WTC11 (cell line): Measurements from ENCODE around the gene ANKRD13A. TPM values are rescaled to one million over a fixed set of nuclear protein-coding genes. Genes with fewer than 3 reads are reported as not detected.
A peak's percentile ranks its signal among the peaks of the same experiment; 100 is the strongest.

ENCODE experiments used
- ATAC-seq: fragments of 200-7000 bp; cut with Tn5 transposase; 2 replicates; pipeline ENCODE4 v1.10.0; 2021; ENCODE audit warnings: mild to moderate bottlenecking, moderate library complexity
- CTCF ChIA-PET: fragments of 300-600 bp; sonication (Branson Sonifier 250); formaldehyde crosslinking; loops from one replicate; lab custom pipeline; 2021; ENCODE audit warnings: antibody characterized with exemption; lab: Charles Lee
- POLR2A ChIA-PET: fragments of 350-600 bp; sonication (Branson Sonifier 250); formaldehyde crosslinking; loops from one replicate; lab custom pipeline; 2021; ENCODE audit warnings: antibody characterized with exemption; lab: Charles Lee
- DNase-seq: peaks from one replicate; pipeline ENCODE4 v3.0.0; 2021; ENCODE audit warnings: low spot score
- H3K27ac Mint-ChIP-seq: 2 replicates; pipeline ENCODE4 v1.8.0; 2021; ENCODE audit warnings: mixed read lengths
- H3K27me3 Mint-ChIP-seq: 2 replicates; pipeline ENCODE4 v1.8.0; 2021; ENCODE audit warnings: low read depth, mild to moderate bottlenecking, moderate library complexity, mixed read lengths
- H3K36me3 Mint-ChIP-seq: 2 replicates; pipeline ENCODE4 v1.8.0; 2021; ENCODE audit warnings: mixed read lengths
- H3K4me1 Mint-ChIP-seq: 2 replicates; pipeline ENCODE4 v1.8.0; 2022; ENCODE audit warnings: mixed read lengths
- H3K4me3 Mint-ChIP-seq: 2 replicates; pipeline ENCODE4 v1.8.0; 2021; ENCODE audit warnings: mild to moderate bottlenecking, moderate library complexity, mixed read lengths
- H3K9me3 Mint-ChIP-seq: 2 replicates; pipeline ENCODE4 v1.8.0; 2021; ENCODE audit warnings: mixed read lengths
- CTCF ChIP-seq: fragments of 200-600 bp; IDR thresholded peaks from 2 replicates; pipeline ENCODE4 v1.8.0; 2022; ENCODE audit warnings: antibody characterized with exemption
- ESRRA ChIP-seq: sonication (generic); formaldehyde crosslinking; IDR thresholded peaks from 2 replicates; pipeline ENCODE4 v1.8.1; 2022; ENCODE audit warnings: mild to moderate bottlenecking, missing genetic modification reagents, borderline replicate concordance
- FOXP1 ChIP-seq: sonication (generic); formaldehyde crosslinking; IDR thresholded peaks from 2 replicates; pipeline ENCODE4 v1.8.0; 2022; ENCODE audit warnings: missing genetic modification reagents, mild to moderate bottlenecking, moderate library complexity, borderline replicate concordance
- GRHL2 ChIP-seq: fragments of 250-450 bp; sonication (Bioruptor Pico); IDR thresholded peaks from 2 replicates; pipeline ENCODE4 v1.8.0; 2022; ENCODE audit warnings: mild to moderate bottlenecking, moderate library complexity; ENCODE audit not compliant: insufficient replicate concordance, severe bottlenecking
- IRF1 ChIP-seq: sonication (generic); formaldehyde crosslinking; IDR thresholded peaks from 2 replicates; pipeline ENCODE4 v1.8.0; 2023; ENCODE audit warnings: missing genetic modification reagents
- MAX ChIP-seq: sonication (generic); formaldehyde crosslinking; IDR thresholded peaks from 2 replicates; pipeline ENCODE4 v1.8.0; 2022; ENCODE audit warnings: mild to moderate bottlenecking, missing genetic modification reagents
- NR2C2 ChIP-seq: sonication (generic); formaldehyde crosslinking; IDR thresholded peaks from 2 replicates; pipeline ENCODE4 v1.8.0; 2022; ENCODE audit warnings: mild to moderate bottlenecking, missing genetic modification reagents
- RORB ChIP-seq: fragments of 250-450 bp; sonication (Bioruptor Pico); IDR thresholded peaks from 2 replicates; pipeline ENCODE4 v1.9.0; 2021; ENCODE audit warnings: mild to moderate bottlenecking
- SMAD3 ChIP-seq: sonication (generic); formaldehyde crosslinking; IDR thresholded peaks from 2 replicates; pipeline ENCODE4 v1.8.0; 2022; ENCODE audit warnings: missing genetic modification reagents, mild to moderate bottlenecking, borderline replicate concordance
- SP1 ChIP-seq: sonication (generic); formaldehyde crosslinking; conservative IDR thresholded peaks from 2 replicates; pipeline ENCODE4 v1.8.1; 2022; ENCODE audit warnings: missing genetic modification reagents
- TCF7 ChIP-seq: sonication (generic); formaldehyde crosslinking; IDR thresholded peaks from 2 replicates; pipeline ENCODE4 v1.8.0; 2022; ENCODE audit warnings: mild to moderate bottlenecking, low read depth, missing genetic modification reagents, moderate library complexity
- TP53 ChIP-seq: sonication (generic); formaldehyde crosslinking; IDR thresholded peaks from 2 replicates; pipeline ENCODE4 v1.8.1; 2023; ENCODE audit warnings: mild to moderate bottlenecking, missing genetic modification reagents
- ZBTB43 ChIP-seq: sonication (generic); formaldehyde crosslinking; IDR thresholded peaks from 2 replicates; pipeline ENCODE4 v1.8.1; 2023; ENCODE audit warnings: mild to moderate bottlenecking, missing genetic modification reagents
- ZMAT4 ChIP-seq: fragments of 250-450 bp; sonication (Bioruptor Pico); IDR thresholded peaks from 2 replicates; pipeline ENCODE4 v1.9.0; 2021; ENCODE audit warnings: mild to moderate bottlenecking
- ZNF121 ChIP-seq: sonication (generic); formaldehyde crosslinking; IDR thresholded peaks from 2 replicates; pipeline ENCODE4 v1.8.0; 2023; ENCODE audit warnings: missing genetic modification reagents
- ZNF138 ChIP-seq: sonication (generic); formaldehyde crosslinking; conservative IDR thresholded peaks from 2 replicates; pipeline ENCODE4 v1.8.1; 2022; ENCODE audit warnings: mild to moderate bottlenecking, moderate library complexity, missing genetic modification reagents
- ZNF219 ChIP-seq: sonication (generic); formaldehyde crosslinking; IDR thresholded peaks from 2 replicates; pipeline ENCODE4 v1.8.0; 2023; ENCODE audit warnings: missing genetic modification reagents, mild to moderate bottlenecking, borderline replicate concordance
- ZNF232 ChIP-seq: sonication (generic); formaldehyde crosslinking; IDR thresholded peaks from 2 replicates; pipeline ENCODE4 v1.8.0; 2022; ENCODE audit warnings: mild to moderate bottlenecking, missing genetic modification reagents
- ZNF532 ChIP-seq: fragments of 250-450 bp; sonication (Bioruptor Pico); IDR thresholded peaks from 2 replicates; pipeline ENCODE4 v1.9.0; 2021; ENCODE audit warnings: mild to moderate bottlenecking, borderline replicate concordance
- ZSCAN18 ChIP-seq: fragments of 250-450 bp; sonication (Bioruptor Pico); IDR thresholded peaks from 2 replicates; pipeline ENCODE4 v2.1.2; 2022; ENCODE audit warnings: mild to moderate bottlenecking, moderate library complexity
- total RNA-seq: library from RNA; stranded (reverse); gene quantifications from 3 replicates; pipeline ENCODE4 v1.2.3, GENCODE V29; 2021

ANKRD13A gene
- total RNA-seq, 1 experiment from 2014 or later: 22.4 TPM

- H3K27ac Mint-ChIP-seq: no peak overlapping the region
- no peak overlapping the region for H3K4me3 Mint-ChIP-seq
- no peak for ATAC-seq
- CTCF ChIA-PET: no interaction called here
- peaks cover 31% of the 10 kb centered on the region for H3K36me3 Mint-ChIP-seq
- H3K4me1 Mint-ChIP-seq: peaks cover 14% of the 10 kb centered on the region
- no peak for DNase-seq
- no peak for TF ChIP-seq ZSCAN18
- TF ChIP-seq ESRRA (CRISPR knock-in tag): no peak
- H3K27me3 Mint-ChIP-seq: no peaks in the 10 kb centered on the region
- POLR2A ChIA-PET: no interaction called here
- peaks cover 4% of the 10 kb centered on the region; the same call in 1 of the 2 replicates for H3K9me3 Mint-ChIP-seq
Measured at GRCh38 chr12:109987615-109988014, 11.6 kb upstream of the ANKRD13A start.

- TF ChIP-seq ZNF121 (CRISPR knock-in tag): peak; percentile 92
- no peak for TF ChIP-seq FOXP1 (CRISPR knock-in tag)
- no peak for TF ChIP-seq IRF1 (CRISPR knock-in tag)
- TF ChIP-seq, all 79 proteins: peak for 1
- CTCF ChIA-PET: interaction anchor here (0.6 kb wide), 1 partner anchor 11 kb away, joined by 3 read pairs; the partner anchor contains the start of gene ANKRD13A
- Mint-ChIP-seq H3K4me3 (no peak overlapping the region), H3K36me3 (peaks cover 27% of the 10 kb centered on the region), H3K27me3 (no peaks in the 10 kb centered on the region), H3K27ac (no peak overlapping the region), H3K4me1 (peaks cover 14% of the 10 kb centered on the region), H3K9me3 (peaks cover 4% of the 10 kb centered on the region; the same call in 1 of the 2 replicates)
- ATAC-seq: no peak
- DNase-seq: no peak
- POLR2A ChIA-PET: no interaction called here
Measured at GRCh38 chr12:109988274-109988673, 11.0 kb upstream of the ANKRD13A start.

- no peak overlapping the region for H3K4me3 Mint-ChIP-seq
- DNase-seq: no peak
- H3K27ac Mint-ChIP-seq: peak overlapping the region; percentile 44
- H3K9me3 Mint-ChIP-seq: peaks cover 4% of the 10 kb centered on the region; the same call in 1 of the 2 replicates
- ChIA-PET CTCF (interaction anchor here (0.6 kb wide), 1 partner anchor 11 kb away, joined by 3 read pairs; the partner anchor contains the start of gene ANKRD13A), POLR2A (no interaction called here)
- peaks cover 23% of the 10 kb centered on the region for H3K36me3 Mint-ChIP-seq
- H3K27me3 Mint-ChIP-seq: no peaks in the 10 kb centered on the region
- no peak for ATAC-seq
- H3K4me1 Mint-ChIP-seq: peaks cover 14% of the 10 kb centered on the region
- no peak for TF ChIP-seq CTCF
- no peak for TF ChIP-seq SMAD3 (CRISPR knock-in tag)
- no peak for TF ChIP-seq ZBTB43 (CRISPR knock-in tag)
- no peak for TF ChIP-seq MAX (CRISPR knock-in tag)
- TF ChIP-seq ZMAT4 (CRISPR knock-in tag): no peak
- no peak for TF ChIP-seq NR2C2
- TF ChIP-seq ZNF219: no peak
- TF ChIP-seq GRHL2: no peak
- TF ChIP-seq ZNF138 (CRISPR knock-in tag): no peak
- no peak for TF ChIP-seq TP53
- TF ChIP-seq SP1 (CRISPR knock-in tag): no peak
- TF ChIP-seq ZNF232 (CRISPR knock-in tag): no peak
- TF ChIP-seq ZNF532 (CRISPR knock-in tag): no peak
- no peak for TF ChIP-seq TCF7
- no peak for TF ChIP-seq RORB (CRISPR knock-in tag)
Measured at GRCh38 chr12:109988903-109989302, 10.3 kb upstream of the ANKRD13A start.
